Measurements from ENCODE around the gene ROR2.

ROR2 gene

DNA sequence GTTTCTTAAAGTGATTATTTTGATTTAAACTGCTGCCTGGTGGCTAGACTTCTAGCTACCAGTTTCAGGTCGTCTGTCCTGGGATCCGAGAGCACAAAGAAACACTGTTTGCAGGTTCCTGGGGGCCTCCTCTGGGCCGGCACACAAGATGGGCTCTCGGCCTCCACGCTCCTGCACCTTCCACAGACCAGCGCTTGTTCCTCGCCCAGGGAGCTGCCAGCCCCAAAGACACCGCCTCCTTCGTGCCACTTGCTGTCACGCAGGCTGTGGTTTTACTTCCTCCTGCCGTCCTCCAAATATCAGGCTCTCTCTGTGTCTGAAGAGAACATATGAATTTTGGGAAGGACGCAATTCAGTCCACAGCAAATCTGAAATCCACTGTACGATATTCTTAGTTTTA lies 105.8 kb downstream of the ROR2 start:
- Mint-ChIP-seq H3K27me3 (ENCODE audit: low read depth) (peaks cover 13% of the 10 kb centered on the region), H3K4me1 (ENCODE audit: low read depth) (peaks cover 26% of the 10 kb centered on the region), H3K36me3 (ENCODE audit: low read depth) (no peaks in the 10 kb centered on the region), H3K9me3 (no peaks in the 10 kb centered on the region), H3K27ac (no peak overlapping the region), H3K4me3 (peak overlapping the region; percentile 3)

DNA sequence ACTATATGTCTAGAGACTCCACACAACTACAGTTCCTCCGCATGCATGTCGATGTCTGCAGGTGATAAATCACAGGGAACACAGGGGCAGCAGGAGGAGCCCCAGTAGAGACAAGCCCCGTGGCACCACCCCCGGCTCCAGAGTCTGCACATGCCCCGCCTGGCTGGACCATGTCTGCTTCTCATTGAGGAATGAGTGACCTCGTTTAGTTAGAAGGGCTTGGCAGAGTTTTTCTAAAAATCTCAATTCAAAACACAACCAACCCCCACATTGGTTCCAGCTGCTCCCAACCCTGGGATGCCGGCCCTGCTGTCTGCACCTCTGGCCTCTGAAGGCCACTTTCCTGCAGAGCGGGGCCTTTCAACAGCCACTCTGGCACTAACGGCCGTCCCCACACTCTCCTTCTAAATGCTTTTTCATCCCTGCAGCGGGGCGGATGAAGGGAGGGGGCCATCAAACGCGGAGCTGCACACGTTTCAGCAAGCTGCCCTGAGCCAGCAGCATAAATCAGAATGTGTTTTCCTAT lies 106.3 kb downstream of the ROR2 start:
- Mint-ChIP-seq H3K36me3 (ENCODE audit: low read depth) (no peaks in the 10 kb centered on the region), H3K27ac (no peak overlapping the region), H3K4me1 (ENCODE audit: low read depth) (peaks cover 26% of the 10 kb centered on the region), H3K9me3 (no peaks in the 10 kb centered on the region), H3K27me3 (ENCODE audit: low read depth) (peaks cover 13% of the 10 kb centered on the region), H3K4me3 (peak overlapping the region; percentile 3)

DNA sequence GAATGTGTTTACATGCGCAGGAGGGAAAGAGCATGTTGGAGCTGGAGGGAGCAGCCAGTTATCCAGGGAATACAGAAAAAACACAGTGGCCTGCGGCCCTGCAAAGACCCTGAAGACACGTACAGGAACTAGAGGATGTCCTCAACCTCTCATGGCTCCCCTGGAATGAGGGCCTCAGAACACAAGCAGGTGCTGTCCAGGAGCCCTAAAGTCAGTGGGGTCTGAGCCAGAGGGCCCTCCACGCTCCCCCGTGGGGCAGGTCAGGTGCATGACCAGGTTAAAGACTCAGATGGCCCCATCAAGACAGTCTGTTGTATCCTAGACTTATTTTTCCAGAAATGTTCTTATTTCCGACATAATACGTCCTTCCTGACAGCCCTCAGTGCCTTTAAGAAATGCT lies 106.9 kb downstream of the ROR2 start:
- H3K36me3 Mint-ChIP-seq (ENCODE audit: low read depth): no peaks in the 10 kb centered on the region
- no peaks in the 10 kb centered on the region for H3K9me3 Mint-ChIP-seq
- no peak overlapping the region for H3K27ac Mint-ChIP-seq
- H3K4me1 Mint-ChIP-seq (ENCODE audit: low read depth): peaks cover 26% of the 10 kb centered on the region
- no peak overlapping the region for H3K4me3 Mint-ChIP-seq
- peaks cover 13% of the 10 kb centered on the region for H3K27me3 Mint-ChIP-seq (ENCODE audit: low read depth)

DNA sequence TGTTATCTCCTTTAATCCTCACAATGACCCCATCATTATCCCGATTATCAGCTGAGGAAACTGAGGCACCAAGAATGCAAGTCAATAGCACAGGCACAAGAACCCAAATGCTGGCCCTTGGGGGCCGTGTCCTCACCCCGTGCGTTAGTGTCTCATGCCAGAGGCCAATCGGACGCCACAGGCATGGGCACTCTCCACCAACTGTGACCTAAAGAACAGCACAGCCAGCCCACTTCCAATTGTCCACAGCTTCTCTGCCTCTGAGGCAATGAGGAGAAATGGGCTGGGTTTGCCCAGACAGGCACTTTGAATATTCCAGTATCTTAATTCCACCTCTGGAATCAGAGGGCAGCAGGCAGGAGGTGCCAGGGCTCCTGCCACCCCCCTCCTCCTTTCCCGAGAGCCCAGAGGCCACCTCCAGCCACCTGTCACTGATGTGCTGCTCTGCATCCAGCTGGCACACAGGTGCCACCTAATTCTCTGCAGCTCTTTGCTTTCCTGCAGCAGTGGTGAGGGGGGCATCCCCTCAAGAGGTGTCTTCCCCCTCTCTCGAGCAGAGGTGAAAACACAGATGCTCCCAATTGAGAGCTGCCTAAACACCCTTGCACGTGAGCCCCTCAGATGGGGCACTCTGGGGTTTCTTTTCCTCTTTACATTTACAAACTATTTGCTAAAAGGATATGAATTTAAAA lies 107.5 kb downstream of the ROR2 start:
- no peak overlapping the region for H3K27ac Mint-ChIP-seq
- no peak overlapping the region for H3K4me3 Mint-ChIP-seq
- H3K36me3 Mint-ChIP-seq (ENCODE audit: low read depth): no peaks in the 10 kb centered on the region
- H3K4me1 Mint-ChIP-seq (ENCODE audit: low read depth): peaks cover 20% of the 10 kb centered on the region
- peaks cover 13% of the 10 kb centered on the region for H3K27me3 Mint-ChIP-seq (ENCODE audit: low read depth)
- H3K9me3 Mint-ChIP-seq: no peaks in the 10 kb centered on the region

DNA sequence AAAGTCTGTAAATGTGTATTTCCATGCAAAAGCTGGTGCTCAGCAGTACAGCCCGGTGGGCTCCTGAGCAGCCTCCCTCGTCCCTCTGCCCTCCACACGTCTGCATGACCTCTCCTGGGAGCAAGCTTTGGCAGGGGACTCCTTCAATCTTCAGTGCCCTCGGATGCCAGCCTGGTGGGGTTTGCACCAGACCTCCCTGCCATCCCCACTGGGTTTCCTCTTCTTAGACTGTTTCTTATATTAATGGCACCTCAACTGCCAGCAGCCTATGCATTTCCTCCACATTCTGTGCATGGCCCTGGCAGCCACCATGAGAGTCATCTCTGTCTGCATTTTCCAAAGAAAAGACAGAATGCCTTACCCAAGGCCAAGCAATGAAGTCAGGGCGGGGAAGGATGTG lies 108.4 kb downstream of the ROR2 start:
- H3K4me1 Mint-ChIP-seq (ENCODE audit: low read depth): peaks cover 13% of the 10 kb centered on the region
- no peaks in the 10 kb centered on the region for H3K9me3 Mint-ChIP-seq
- H3K36me3 Mint-ChIP-seq (ENCODE audit: low read depth): no peaks in the 10 kb centered on the region
- H3K4me3 Mint-ChIP-seq: no peak overlapping the region
- H3K27me3 Mint-ChIP-seq (ENCODE audit: low read depth): peaks cover 13% of the 10 kb centered on the region
- H3K27ac Mint-ChIP-seq: no peak overlapping the region

DNA sequence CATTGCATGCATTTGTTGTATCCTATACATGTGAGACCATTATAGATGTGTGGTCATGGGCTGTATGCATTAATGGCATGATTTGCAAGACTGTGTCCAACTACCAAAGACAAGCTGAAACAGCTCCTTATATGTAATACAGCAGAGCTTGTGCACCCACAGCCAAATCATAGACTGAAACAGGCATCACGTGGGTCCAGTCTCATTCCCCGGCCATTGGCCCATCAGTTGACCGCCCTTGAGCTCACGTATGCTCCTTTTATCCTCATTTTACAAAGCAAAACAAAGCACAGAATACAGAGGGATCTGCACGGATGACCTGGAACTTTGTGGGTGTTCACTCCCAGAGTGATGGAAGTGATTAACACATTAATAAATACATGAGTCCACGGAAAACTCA lies 109.1 kb downstream of the ROR2 start:
- H3K27ac Mint-ChIP-seq: no peak overlapping the region
- H3K36me3 Mint-ChIP-seq (ENCODE audit: low read depth): no peaks in the 10 kb centered on the region
- H3K4me1 Mint-ChIP-seq (ENCODE audit: low read depth): peaks cover 10% of the 10 kb centered on the region
- no peak overlapping the region for H3K4me3 Mint-ChIP-seq
- H3K9me3 Mint-ChIP-seq: no peaks in the 10 kb centered on the region
- peaks cover 13% of the 10 kb centered on the region for H3K27me3 Mint-ChIP-seq (ENCODE audit: low read depth)

DNA sequence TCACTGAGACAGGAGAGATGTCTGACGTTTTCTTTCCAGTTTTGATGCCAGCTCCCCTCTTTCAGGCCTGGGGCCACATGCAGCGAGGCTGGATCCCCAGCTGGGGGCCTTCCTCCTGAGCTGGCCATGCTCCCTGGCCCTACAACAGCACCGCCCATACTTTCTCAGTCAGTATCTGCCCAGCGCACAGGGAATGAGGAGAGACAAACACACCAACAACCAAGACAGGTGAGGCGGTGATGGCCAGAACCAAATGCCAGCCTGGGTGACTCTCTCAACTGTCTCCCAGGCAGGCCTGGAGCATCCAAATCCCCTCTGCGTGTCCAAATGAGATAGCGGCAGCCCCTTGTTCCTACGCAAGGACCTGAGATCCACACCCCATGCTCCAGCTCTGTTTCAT lies 109.6 kb downstream of the ROR2 start:
- no peaks in the 10 kb centered on the region for H3K9me3 Mint-ChIP-seq
- H3K4me1 Mint-ChIP-seq (ENCODE audit: low read depth): peaks cover 10% of the 10 kb centered on the region
- H3K27me3 Mint-ChIP-seq (ENCODE audit: low read depth): peaks cover 13% of the 10 kb centered on the region
- H3K36me3 Mint-ChIP-seq (ENCODE audit: low read depth): no peaks in the 10 kb centered on the region
- no peak overlapping the region for H3K4me3 Mint-ChIP-seq
- H3K27ac Mint-ChIP-seq: no peak overlapping the region

DNA sequence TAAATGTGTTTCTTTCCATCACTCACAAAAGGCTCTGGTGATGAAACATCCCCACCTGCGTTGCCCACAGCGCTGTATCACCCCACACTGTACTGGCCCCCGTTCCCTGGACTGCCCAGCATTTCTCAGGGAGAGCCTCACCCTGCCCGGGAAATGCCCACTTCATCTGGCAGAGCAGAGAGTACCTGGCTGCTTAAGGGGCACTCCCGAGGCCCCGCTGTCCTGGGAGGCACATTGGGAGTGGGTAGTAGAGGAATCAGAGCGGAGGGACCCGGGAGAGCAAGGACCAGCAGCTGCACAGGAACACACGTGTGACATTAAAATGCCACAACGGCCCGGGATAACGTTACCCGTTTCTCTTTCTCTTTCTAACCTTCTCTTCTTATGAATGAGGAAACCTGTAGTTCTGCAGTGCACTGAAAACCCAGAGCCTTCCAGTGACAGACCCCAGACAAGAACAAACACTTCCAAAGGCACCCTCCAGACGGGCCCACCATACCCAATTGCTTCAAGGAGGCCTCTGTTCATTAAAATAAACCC lies 110.0 kb downstream of the ROR2 start:
- Mint-ChIP-seq H3K9me3 (no peaks in the 10 kb centered on the region), H3K27ac (no peak overlapping the region), H3K36me3 (ENCODE audit: low read depth) (no peaks in the 10 kb centered on the region), H3K4me1 (ENCODE audit: low read depth) (peaks cover 10% of the 10 kb centered on the region), H3K27me3 (ENCODE audit: low read depth) (peaks cover 13% of the 10 kb centered on the region), H3K4me3 (no peak overlapping the region)

DNA sequence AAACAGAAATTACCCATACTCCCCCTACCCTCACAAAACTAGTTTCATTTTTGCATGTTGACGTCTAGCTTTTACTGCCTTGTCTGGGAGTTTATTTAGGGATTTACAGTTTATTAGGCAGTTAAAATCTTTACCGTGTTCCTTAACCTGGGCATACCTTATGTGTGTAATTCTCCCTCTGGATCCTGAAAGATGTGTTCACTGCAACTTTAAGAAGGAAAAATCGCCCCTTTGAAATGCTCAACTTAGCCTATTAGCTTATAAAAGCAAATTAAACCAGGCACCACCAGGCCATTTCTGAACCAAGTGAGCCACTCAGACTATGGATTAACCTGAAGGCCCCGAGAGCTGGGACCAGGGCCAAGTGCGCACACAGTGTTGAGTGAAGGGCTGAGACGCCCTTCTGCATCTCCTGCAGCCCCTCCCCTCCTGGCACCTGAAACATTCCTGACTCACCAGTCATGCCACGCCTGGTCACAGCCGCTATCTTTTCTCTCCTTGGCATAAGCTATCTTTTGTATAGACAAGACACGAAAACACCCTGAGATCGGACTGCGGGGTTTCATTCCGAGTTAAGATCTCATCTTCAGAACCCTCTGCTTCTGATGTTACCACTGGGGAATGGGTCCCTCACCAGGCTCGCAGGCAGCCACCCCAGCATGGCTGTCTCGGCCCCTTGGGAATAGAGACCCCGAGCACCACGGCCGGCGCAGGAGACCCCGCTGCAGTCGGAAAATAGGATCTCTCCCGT lies 111.9 kb downstream of the ROR2 start:
- Mint-ChIP-seq H3K9me3 (no peaks in the 10 kb centered on the region), H3K36me3 (ENCODE audit: low read depth) (no peaks in the 10 kb centered on the region), H3K4me1 (ENCODE audit: low read depth) (peaks cover 2% of the 10 kb centered on the region), H3K27ac (no peak overlapping the region), H3K4me3 (no peak overlapping the region), H3K27me3 (ENCODE audit: low read depth) (peaks cover 9% of the 10 kb centered on the region)

DNA sequence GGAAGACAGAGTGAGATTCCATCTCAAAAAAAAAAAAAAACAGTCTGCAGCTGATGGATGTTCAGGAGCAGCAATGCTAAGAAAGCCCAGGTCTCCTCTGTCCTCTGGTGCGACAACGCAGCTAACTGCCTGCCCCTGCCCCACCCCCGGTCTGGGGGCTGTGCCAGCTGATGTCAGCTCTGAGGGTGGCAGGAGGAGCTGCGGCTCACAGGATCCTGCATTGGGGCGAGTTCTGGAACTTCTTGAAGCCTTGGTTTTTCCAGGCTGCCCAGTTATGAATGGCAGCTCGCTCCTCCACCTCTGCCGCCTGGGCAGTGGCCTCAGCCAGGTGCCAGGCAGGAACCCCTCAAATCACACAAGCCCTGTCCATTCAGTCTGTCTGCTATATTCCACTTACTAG lies 113.5 kb downstream of the ROR2 start:
- Mint-ChIP-seq H3K36me3 (ENCODE audit: low read depth) (no peaks in the 10 kb centered on the region), H3K27ac (no peak overlapping the region), H3K9me3 (no peaks in the 10 kb centered on the region), H3K4me3 (no peak overlapping the region), H3K4me1 (ENCODE audit: low read depth) (peaks cover 2% of the 10 kb centered on the region), H3K27me3 (ENCODE audit: low read depth) (peaks cover 6% of the 10 kb centered on the region)

DNA sequence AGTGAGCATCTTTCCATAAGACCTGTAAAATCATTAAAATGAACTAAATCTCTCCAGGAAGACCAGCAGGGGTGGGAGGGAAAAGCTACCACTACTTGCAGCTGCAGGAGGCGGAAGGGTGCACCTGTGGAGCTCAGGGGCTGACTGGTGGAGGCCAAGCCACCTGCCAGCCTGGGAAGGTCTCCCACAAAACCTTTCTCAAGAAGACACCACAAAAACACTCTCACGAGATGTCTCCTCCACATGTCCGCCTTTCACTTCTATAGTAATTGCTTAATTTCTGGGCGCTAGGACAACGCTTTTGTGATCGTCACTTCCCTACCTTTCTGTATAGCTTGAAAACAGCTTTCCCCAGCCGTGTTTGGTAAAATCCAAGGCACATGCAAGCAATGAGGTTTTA lies 114.4 kb downstream of the ROR2 start:
- H3K4me3 Mint-ChIP-seq: no peak overlapping the region
- no peaks in the 10 kb centered on the region for H3K9me3 Mint-ChIP-seq
- no peaks in the 10 kb centered on the region for H3K36me3 Mint-ChIP-seq (ENCODE audit: low read depth)
- H3K27ac Mint-ChIP-seq: no peak overlapping the region
- H3K4me1 Mint-ChIP-seq (ENCODE audit: low read depth): peaks cover 2% of the 10 kb centered on the region
- H3K27me3 Mint-ChIP-seq (ENCODE audit: low read depth): peaks cover 6% of the 10 kb centered on the region

DNA sequence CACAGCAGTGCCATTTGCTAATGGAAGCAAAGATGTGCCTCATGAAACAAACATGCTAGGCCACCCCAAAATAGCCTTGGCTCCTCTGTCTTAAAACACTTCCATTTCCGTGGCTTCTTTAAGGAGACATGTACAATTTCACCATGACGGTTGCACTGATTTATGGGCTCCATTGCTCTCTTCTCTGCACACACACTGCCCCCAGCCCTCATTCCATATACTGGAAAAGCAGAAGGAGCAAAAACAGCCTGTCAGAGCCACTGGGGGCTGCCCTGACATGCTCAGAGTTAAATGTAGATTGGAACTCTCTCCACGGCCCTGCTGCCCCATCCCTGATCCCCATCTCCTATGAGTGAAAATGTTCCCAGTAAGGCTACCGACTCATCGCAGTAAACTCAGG lies 114.8 kb downstream of the ROR2 start:
- H3K27me3 Mint-ChIP-seq (ENCODE audit: low read depth): peaks cover 5% of the 10 kb centered on the region
- no peaks in the 10 kb centered on the region for H3K9me3 Mint-ChIP-seq
- H3K27ac Mint-ChIP-seq: no peak overlapping the region
- peaks cover 1% of the 10 kb centered on the region for H3K4me1 Mint-ChIP-seq (ENCODE audit: low read depth)
- no peaks in the 10 kb centered on the region for H3K36me3 Mint-ChIP-seq (ENCODE audit: low read depth)
- H3K4me3 Mint-ChIP-seq: no peak overlapping the region

DNA sequence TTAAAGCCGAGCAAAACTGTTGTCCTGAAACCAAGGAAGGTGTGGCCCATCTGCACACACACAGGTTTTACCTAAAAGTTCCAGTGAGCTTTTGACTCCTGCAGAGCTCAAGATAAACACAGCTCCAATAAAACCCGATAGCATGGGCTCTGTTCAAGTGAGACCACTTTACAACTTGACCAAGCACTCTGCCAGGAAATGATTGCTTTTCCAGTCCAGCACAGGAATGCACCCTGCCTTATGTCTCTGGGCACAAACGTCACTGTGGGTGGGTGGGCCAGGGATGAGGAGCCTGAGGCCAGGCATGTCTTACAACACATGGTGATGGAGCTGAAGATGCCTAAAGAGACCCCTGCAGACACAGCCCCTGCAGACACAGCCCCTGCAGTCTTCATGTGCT lies 115.3 kb downstream of the ROR2 start:
- Mint-ChIP-seq H3K4me1 (ENCODE audit: low read depth) (no peaks in the 10 kb centered on the region), H3K27me3 (ENCODE audit: low read depth) (peaks cover 5% of the 10 kb centered on the region), H3K36me3 (ENCODE audit: low read depth) (no peaks in the 10 kb centered on the region), H3K27ac (no peak overlapping the region), H3K9me3 (no peaks in the 10 kb centered on the region), H3K4me3 (no peak overlapping the region)

DNA sequence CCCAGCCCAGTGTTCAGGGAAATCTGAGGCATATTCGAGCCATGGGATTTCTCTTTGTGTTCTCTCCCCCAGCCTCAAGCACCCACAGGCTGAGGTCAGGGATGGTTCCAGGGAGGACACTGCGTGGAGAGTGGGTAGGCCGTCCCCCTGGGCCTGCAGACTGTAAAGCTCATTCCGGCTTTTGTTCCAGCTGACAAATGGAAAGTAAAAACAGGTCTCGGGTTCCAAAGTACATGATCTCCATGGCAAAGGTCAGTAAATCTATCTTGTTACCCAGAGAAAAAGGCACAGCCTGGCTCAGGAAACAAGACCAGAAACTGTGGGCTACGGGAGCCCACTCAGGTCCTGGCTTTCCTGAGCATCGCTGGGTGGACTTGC lies 116.2 kb downstream of the ROR2 start:
- no peaks in the 10 kb centered on the region for H3K9me3 Mint-ChIP-seq
- no peaks in the 10 kb centered on the region for H3K4me1 Mint-ChIP-seq (ENCODE audit: low read depth)
- no peaks in the 10 kb centered on the region for H3K36me3 Mint-ChIP-seq (ENCODE audit: low read depth)
- no peak overlapping the region for H3K27ac Mint-ChIP-seq
- H3K4me3 Mint-ChIP-seq: no peak overlapping the region
- peaks cover 5% of the 10 kb centered on the region for H3K27me3 Mint-ChIP-seq (ENCODE audit: low read depth)
